ENCODE results near the gene GDPD1.
A peak's percentile ranks its signal among the peaks of the same experiment; 100 is the strongest.
"Not testable (repeated sequence)": the region's sequence is repeated elsewhere in the genome, so short reads cannot be mapped to it uniquely, and the experiment has no call there.

GDPD1 gene

GRCh38 chr17:59221159-59221847 lies 992 bp downstream of the GDPD1 start:
- H3K4me3 Mint-ChIP-seq, result peak overlapping the region; percentile 97 to 99
- peaks cover 18% of the 10 kb centered on the region for H3K4me1 Mint-ChIP-seq
- no peaks in the 10 kb centered on the region for H3K27me3 Mint-ChIP-seq
- no peak for ATAC-seq
- peak overlapping the region; percentile 94 to 98 for H3K27ac Mint-ChIP-seq
- DNase-seq, result no peak
- H3K9me3 Mint-ChIP-seq, result no peaks in the 10 kb centered on the region

- DNase-seq (no peak), ATAC-seq (no peak)
- Mint-ChIP-seq H3K27me3 (no peaks in the 10 kb centered on the region), H3K4me3 (no peak overlapping the region), H3K4me1 (peaks cover 18% of the 10 kb centered on the region), H3K9me3 (no peaks in the 10 kb centered on the region), H3K27ac (no peak overlapping the region)
Observed at GRCh38 chr17:59223813-59224212, 3.5 kb downstream of the GDPD1 start.

GRCh38 chr17:59228588-59228987 lies 8.3 kb downstream of the GDPD1 start:
- not testable (repeated sequence) for DNase-seq, ATAC-seq, H3K9me3 Mint-ChIP-seq, H3K4me1 Mint-ChIP-seq, H3K27me3 Mint-ChIP-seq, H3K27ac Mint-ChIP-seq, H3K4me3 Mint-ChIP-seq

GRCh38 chr17:59230764-59231163 lies 10.5 kb downstream of the GDPD1 start:
- DNase-seq (no peak), ATAC-seq (no peak)
- Mint-ChIP-seq H3K4me1 (peaks cover 5% of the 10 kb centered on the region), H3K27ac (no peak overlapping the region), H3K9me3 (no peaks in the 10 kb centered on the region), H3K4me3 (no peak overlapping the region), H3K27me3 (no peaks in the 10 kb centered on the region)

- ATAC-seq, result no peak
- peaks cover 5% of the 10 kb centered on the region for H3K4me1 Mint-ChIP-seq
- no peak overlapping the region for H3K27ac Mint-ChIP-seq
- H3K27me3 Mint-ChIP-seq, result no peaks in the 10 kb centered on the region
- H3K9me3 Mint-ChIP-seq, result no peaks in the 10 kb centered on the region
- DNase-seq, result no peak
- peak overlapping the region in 1 of 2 donors; percentile 12 for H3K4me3 Mint-ChIP-seq
Observed at GRCh38 chr17:59234631-59235030, 14.3 kb downstream of the GDPD1 start.

- Mint-ChIP-seq H3K27me3 (no peaks in the 10 kb centered on the region), H3K4me3 (no peak overlapping the region), H3K9me3 (no peaks in the 10 kb centered on the region), H3K4me1 (peaks cover 5% of the 10 kb centered on the region), H3K27ac (no peak overlapping the region)
- no peak for ATAC-seq
- no peak for DNase-seq
Observed at GRCh38 chr17:59238906-59239305, 18.6 kb downstream of the GDPD1 start.

- DNase-seq, result no peak
- Mint-ChIP-seq H3K4me3 (no peak overlapping the region), H3K4me1 (no peaks in the 10 kb centered on the region), H3K27me3 (no peaks in the 10 kb centered on the region), H3K9me3 (no peaks in the 10 kb centered on the region), H3K27ac (no peak overlapping the region)
- ATAC-seq, result no peak
Observed at GRCh38 chr17:59244081-59244480, 23.8 kb downstream of the GDPD1 start.

- no peak overlapping the region for H3K4me3 Mint-ChIP-seq
- H3K27ac Mint-ChIP-seq, result no peak overlapping the region
- no peaks in the 10 kb centered on the region for H3K9me3 Mint-ChIP-seq
- no peaks in the 10 kb centered on the region for H3K4me1 Mint-ChIP-seq
- DNase-seq (no peak), ATAC-seq (no peak)
- H3K27me3 Mint-ChIP-seq, result no peaks in the 10 kb centered on the region
Observed at GRCh38 chr17:59254742-59255141, 34.4 kb downstream of the GDPD1 start.

GRCh38 chr17:59257101-59257500 lies 36.8 kb downstream of the GDPD1 start:
- H3K27ac Mint-ChIP-seq, result no peak overlapping the region
- no peaks in the 10 kb centered on the region for H3K4me1 Mint-ChIP-seq
- H3K27me3 Mint-ChIP-seq, result no peaks in the 10 kb centered on the region
- no peak for ATAC-seq
- no peak for DNase-seq
- no peak overlapping the region for H3K4me3 Mint-ChIP-seq
- no peaks in the 10 kb centered on the region for H3K9me3 Mint-ChIP-seq

GRCh38 chr17:59260722-59261121 lies 40.4 kb downstream of the GDPD1 start:
- Mint-ChIP-seq H3K27ac (no peak overlapping the region), H3K27me3 (no peaks in the 10 kb centered on the region), H3K4me3 (no peak overlapping the region), H3K9me3 (no peaks in the 10 kb centered on the region), H3K4me1 (no peaks in the 10 kb centered on the region)
- no peak for ATAC-seq
- DNase-seq, result no peak

GRCh38 chr17:59266745-59267144 lies 46.4 kb downstream of the GDPD1 start:
- Mint-ChIP-seq H3K27ac (no peak overlapping the region), H3K4me1 (no peaks in the 10 kb centered on the region), H3K4me3 (no peak overlapping the region), H3K27me3 (no peaks in the 10 kb centered on the region), H3K9me3 (no peaks in the 10 kb centered on the region)
- ATAC-seq, result no peak
- DNase-seq, result no peak

GRCh38 chr17:59267776-59268175 lies 47.5 kb downstream of the GDPD1 start:
- ATAC-seq (no peak), DNase-seq (no peak)
- Mint-ChIP-seq H3K27me3 (no peaks in the 10 kb centered on the region), H3K9me3 (no peaks in the 10 kb centered on the region), H3K27ac (no peak overlapping the region), H3K4me1 (no peaks in the 10 kb centered on the region), H3K4me3 (no peak overlapping the region)

- no peaks in the 10 kb centered on the region for H3K27me3 Mint-ChIP-seq
Observed at GRCh38 chr17:59275618-59276017, 55.3 kb downstream of the GDPD1 start.

GRCh38 chr17:59277031-59277430 lies 56.7 kb downstream of the GDPD1 start:
- no peak overlapping the region for H3K27ac Mint-ChIP-seq
- no peak for DNase-seq
- no peaks in the 10 kb centered on the region for H3K27me3 Mint-ChIP-seq
- H3K4me1 Mint-ChIP-seq, result no peaks in the 10 kb centered on the region
- ATAC-seq, result no peak
- no peak overlapping the region for H3K4me3 Mint-ChIP-seq
- no peaks in the 10 kb centered on the region for H3K9me3 Mint-ChIP-seq

More at GRCh38 chr17:59275618-59276017, 55.3 kb downstream of the GDPD1 start:
- no peaks in the 10 kb centered on the region for H3K9me3 Mint-ChIP-seq
- H3K27ac Mint-ChIP-seq, result peak overlapping the region in 1 of 2 donors; percentile 6
- H3K4me3 Mint-ChIP-seq, result no peak overlapping the region
- no peaks in the 10 kb centered on the region for H3K4me1 Mint-ChIP-seq
- DNase-seq (no peak), ATAC-seq (no peak)

- peak overlapping the region in 1 of 2 donors; percentile 59 for H3K27ac Mint-ChIP-seq
- ATAC-seq, result no peak
Observed at GRCh38 chr17:59278406-59278805, 58.1 kb downstream of the GDPD1 start.

GRCh38 chr17:59284317-59284716 lies 64.0 kb downstream of the GDPD1 start:
- H3K27me3 Mint-ChIP-seq, result no peaks in the 10 kb centered on the region
- H3K9me3 Mint-ChIP-seq, result no peaks in the 10 kb centered on the region
- H3K4me1 Mint-ChIP-seq, result no peaks in the 10 kb centered on the region
- H3K27ac Mint-ChIP-seq, result no peak overlapping the region
- H3K4me3 Mint-ChIP-seq, result no peak overlapping the region
- DNase-seq (no peak), ATAC-seq (no peak)

More at GRCh38 chr17:59278406-59278805, 58.1 kb downstream of the GDPD1 start:
- Mint-ChIP-seq H3K4me3 (no peak overlapping the region), H3K4me1 (no peaks in the 10 kb centered on the region), H3K27me3 (no peaks in the 10 kb centered on the region), H3K9me3 (no peaks in the 10 kb centered on the region)
- no peak for DNase-seq

- no peaks in the 10 kb centered on the region for H3K27me3 Mint-ChIP-seq
- no peak for DNase-seq
- H3K9me3 Mint-ChIP-seq, result no peaks in the 10 kb centered on the region
- ATAC-seq, result no peak
- H3K4me1 Mint-ChIP-seq, result peaks cover 5% of the 10 kb centered on the region
- H3K4me3 Mint-ChIP-seq, result no peak overlapping the region
- H3K27ac Mint-ChIP-seq, result no peak overlapping the region
Observed at GRCh38 chr17:59287452-59287851, 67.1 kb downstream of the GDPD1 start.

Measured in stimulated activated naive CD8-positive, alpha-beta T cell treated with anti-CD3 and anti-CD28 coated beads, Interleukin-15, amount 100 ng/mL, for 72 hours (primary cell).